Femur (tissue), 1 donor: Measurements from ENCODE around the gene DPF1.
A peak's percentile ranks its signal among the peaks of the same experiment; 100 is the strongest.
"Not testable (repeated sequence)": the region's sequence is repeated elsewhere in the genome, so short reads cannot be mapped to it uniquely, and the experiment has no call there.

Experiments
- DNase-seq: peaks from one replicate; pipeline ENCODE4 v3.0.0-alpha.2; 2017

The DPF1 gene

GRCh38 chr19:38224014-38224862, at the start of gene DPF1:
Gene DPF1, minus strand, starts transcription at chr19:38224222. Its CDS starts 80 bp downstream, at chr19:38224142.
- DNase-seq, result peak; percentile 86

GRCh38 chr19:38273499-38273898, 49.5 kb upstream of the DPF1 start:
- DNase-seq, result no peak

GRCh38 chr19:38270587-38271167, 46.7 kb upstream of the DPF1 start:
- DNase-seq, result no peak

- no peak for DNase-seq
These were observed 44.5 kb upstream of the DPF1 start for GRCh38 chr19:38268539-38268938.

GRCh38 chr19:38267761-38268483, 43.9 kb upstream of the DPF1 start:
- no peak for DNase-seq

- DNase-seq, result no peak
These were observed 43.1 kb upstream of the DPF1 start for GRCh38 chr19:38266981-38267597.

- DNase-seq, result no peak
These were observed 42.0 kb upstream of the DPF1 start for GRCh38 chr19:38265921-38266429.

GRCh38 chr19:38265213-38265861, 41.3 kb upstream of the DPF1 start:
- DNase-seq, result no peak

- peak; percentile 55 for DNase-seq
These were observed 40.6 kb upstream of the DPF1 start, which contains the start of gene SPINT2 for GRCh38 chr19:38264486-38265212. Gene SPINT2, plus strand, starts transcription at chr19:38264573. Its CDS starts 320 bp downstream, at chr19:38264893.

- DNase-seq, result peak; percentile 64
These were observed 39.9 kb upstream of the DPF1 start for GRCh38 chr19:38263689-38264485.

GRCh38 chr19:38262585-38263268, 38.7 kb upstream of the DPF1 start:
- DNase-seq, result no peak

- DNase-seq, result not testable (repeated sequence)
These were observed 37.9 kb upstream of the DPF1 start for GRCh38 chr19:38261942-38262341.

GRCh38 chr19:38255383-38256014, 31.5 kb upstream of the DPF1 start:
- DNase-seq, result peak; percentile 28

- no peak for DNase-seq
These were observed 29.8 kb upstream of the DPF1 start for GRCh38 chr19:38253788-38254187.

GRCh38 chr19:38252941-38253691, 29.1 kb upstream of the DPF1 start:
- DNase-seq, result peak; percentile 56

- DNase-seq, result peak; percentile 15
These were observed 28.4 kb upstream of the DPF1 start for GRCh38 chr19:38252385-38252784.

- peak; percentile 62 for DNase-seq
These were observed 27.6 kb upstream of the DPF1 start for GRCh38 chr19:38251564-38252051.

GRCh38 chr19:38250821-38251563, 27.0 kb upstream of the DPF1 start:
- DNase-seq, result peak; percentile 85
